ENCODE data around the gene ZBTB20.

The ZBTB20 gene

DNA sequence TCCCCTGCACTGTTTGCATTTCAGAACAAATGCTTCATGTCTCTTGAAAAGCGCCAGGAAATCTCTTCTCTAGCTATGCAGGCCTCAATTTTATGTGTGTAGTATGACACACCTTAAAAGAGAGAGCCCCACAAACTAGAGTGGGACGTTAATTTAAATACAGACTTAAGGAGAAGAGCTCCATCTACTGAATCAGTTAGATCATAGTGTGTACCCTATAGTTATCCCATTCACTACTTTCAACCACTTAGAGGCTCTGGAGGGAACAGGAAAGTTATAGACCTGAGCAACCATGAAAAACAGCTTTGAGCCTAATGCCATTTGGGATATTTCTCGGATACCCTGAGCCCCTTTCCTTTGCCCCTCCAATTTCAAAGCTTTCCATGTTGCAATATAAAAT lies 699.5 kb downstream of the ZBTB20 start:
- no peak overlapping the region for H3K4me3 ChIP-seq (ENCODE audit: insufficient read depth, low read length, poor library complexity, severe bottlenecking)
- no peaks in the 10 kb centered on the region for H3K79me2 ChIP-seq (ENCODE audit: insufficient read depth, low read length)
- TF ChIP-seq EZH2phosphoT487 (conservative IDR thresholded peaks at IDR 0.05; ENCODE audit: low read length), result no peak
- TF ChIP-seq, protein P1, sequence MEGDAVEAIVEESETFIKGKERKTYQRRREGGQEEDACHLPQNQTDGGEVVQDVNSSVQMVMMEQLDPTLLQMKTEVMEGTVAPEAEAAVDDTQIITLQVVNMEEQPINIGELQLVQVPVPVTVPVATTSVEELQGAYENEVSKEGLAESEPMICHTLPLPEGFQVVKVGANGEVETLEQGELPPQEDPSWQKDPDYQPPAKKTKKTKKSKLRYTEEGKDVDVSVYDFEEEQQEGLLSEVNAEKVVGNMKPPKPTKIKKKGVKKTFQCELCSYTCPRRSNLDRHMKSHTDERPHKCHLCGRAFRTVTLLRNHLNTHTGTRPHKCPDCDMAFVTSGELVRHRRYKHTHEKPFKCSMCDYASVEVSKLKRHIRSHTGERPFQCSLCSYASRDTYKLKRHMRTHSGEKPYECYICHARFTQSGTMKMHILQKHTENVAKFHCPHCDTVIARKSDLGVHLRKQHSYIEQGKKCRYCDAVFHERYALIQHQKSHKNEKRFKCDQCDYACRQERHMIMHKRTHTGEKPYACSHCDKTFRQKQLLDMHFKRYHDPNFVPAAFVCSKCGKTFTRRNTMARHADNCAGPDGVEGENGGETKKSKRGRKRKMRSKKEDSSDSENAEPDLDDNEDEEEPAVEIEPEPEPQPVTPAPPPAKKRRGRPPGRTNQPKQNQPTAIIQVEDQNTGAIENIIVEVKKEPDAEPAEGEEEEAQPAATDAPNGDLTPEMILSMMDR (IDR thresholded peaks at IDR 0.05; ENCODE audit: insufficient read depth, low read length, poor library complexity, severe bottlenecking), result peak; percentile 21

DNA sequence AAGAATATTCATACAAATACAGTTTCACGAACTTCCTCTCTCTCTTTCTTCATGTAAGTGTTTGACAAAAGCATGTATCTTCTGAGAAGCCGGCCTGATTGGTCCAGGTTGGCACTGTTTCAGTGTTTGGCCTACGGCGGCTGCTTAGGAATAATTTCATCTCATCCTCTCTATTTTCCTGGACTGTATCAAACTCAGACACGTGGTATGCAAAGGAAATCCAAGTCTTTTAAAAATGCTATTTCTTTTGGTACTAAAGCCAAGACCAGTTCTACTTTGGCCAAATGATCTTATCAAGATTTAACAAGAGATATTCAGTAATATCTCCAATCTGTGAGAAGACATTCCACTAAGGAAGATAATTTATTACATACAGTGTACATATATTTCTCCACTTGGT lies 700.5 kb downstream of the ZBTB20 start:
- H2AFZ ChIP-seq (ENCODE audit: low read depth, low read length, severe bottlenecking), result no peak overlapping the region
- H4K20me1 ChIP-seq (ENCODE audit: low read depth, low read length), result no peaks in the 10 kb centered on the region
- H3K27me3 ChIP-seq (ENCODE audit: low read length), result no peaks in the 10 kb centered on the region
- H3K4me2 ChIP-seq (ENCODE audit: low read depth, low read length, poor library complexity, severe bottlenecking), result no peak overlapping the region
- H3K9me3 ChIP-seq (ENCODE audit: insufficient read depth, low read length), result no peaks in the 10 kb centered on the region
- H3K9me2 ChIP-seq (replicated peaks; ENCODE audit: insufficient read depth, low read length), result no peaks in the 10 kb centered on the region
- peaks cover 21% of the 10 kb centered on the region for H3F3A ChIP-seq (ENCODE audit: insufficient read depth)
- H3K9ac ChIP-seq (ENCODE audit: low read length), result no peak overlapping the region
- no peak overlapping the region for H3K27ac ChIP-seq (ENCODE audit: low read depth, low read length)
- TF ChIP-seq, protein P1 (IDR thresholded peaks at IDR 0.05; ENCODE audit: insufficient read depth, low read length, poor library complexity, severe bottlenecking), result no peak
- no peak for TF ChIP-seq EZH2phosphoT487 (conservative IDR thresholded peaks at IDR 0.05; ENCODE audit: low read length)
- no peaks in the 10 kb centered on the region for H3K36me3 ChIP-seq (ENCODE audit: low read length)
- no peaks in the 10 kb centered on the region for H3K79me2 ChIP-seq (ENCODE audit: insufficient read depth, low read length)
- H3K4me3 ChIP-seq (ENCODE audit: insufficient read depth, low read length, poor library complexity, severe bottlenecking), result no peak overlapping the region

More for the DNA sequence above, 699.5 kb downstream of the ZBTB20 start:
- Histone ChIP-seq H3K36me3 (ENCODE audit: low read length) (no peaks in the 10 kb centered on the region), H3K27me3 (ENCODE audit: low read length) (no peaks in the 10 kb centered on the region), H4K20me1 (ENCODE audit: low read depth, low read length) (no peaks in the 10 kb centered on the region), H3K27ac (ENCODE audit: low read depth, low read length) (no peak overlapping the region), H3K9ac (ENCODE audit: low read length) (no peak overlapping the region), H3K9me3 (ENCODE audit: insufficient read depth, low read length) (no peaks in the 10 kb centered on the region), H3K4me2 (ENCODE audit: low read depth, low read length, poor library complexity, severe bottlenecking) (peak overlapping the region; percentile 14), H2AFZ (ENCODE audit: low read depth, low read length, severe bottlenecking) (no peak overlapping the region), H3K9me2 (replicated peaks; ENCODE audit: insufficient read depth, low read length) (no peaks in the 10 kb centered on the region), H3F3A (ENCODE audit: insufficient read depth) (peaks cover 31% of the 10 kb centered on the region)

DNA sequence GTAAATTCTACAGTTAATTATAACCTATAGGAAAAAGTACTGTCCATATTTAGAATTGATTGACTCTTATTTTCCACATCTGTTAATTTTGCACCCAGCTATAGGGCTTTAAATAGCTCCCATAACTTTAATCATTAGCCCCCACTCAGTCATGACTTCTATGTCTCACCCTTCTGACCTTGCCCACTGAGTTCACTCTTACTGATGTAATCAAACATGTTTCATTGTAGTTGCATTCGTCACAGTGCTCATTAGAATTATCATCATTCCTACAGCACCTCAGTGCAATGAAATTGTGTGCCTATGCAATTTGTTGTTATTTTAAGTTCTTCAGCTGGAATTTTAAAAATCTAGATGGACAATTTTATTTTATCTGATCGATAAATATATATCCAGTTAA lies 701.9 kb downstream of the ZBTB20 start:
- Histone ChIP-seq H3K27ac (ENCODE audit: low read depth, low read length) (no peak overlapping the region), H2AFZ (ENCODE audit: low read depth, low read length, severe bottlenecking) (no peak overlapping the region), H3K9me2 (replicated peaks; ENCODE audit: insufficient read depth, low read length) (no peaks in the 10 kb centered on the region), H3K79me2 (ENCODE audit: insufficient read depth, low read length) (no peaks in the 10 kb centered on the region), H3K9me3 (ENCODE audit: insufficient read depth, low read length) (no peaks in the 10 kb centered on the region), H3K4me3 (ENCODE audit: insufficient read depth, low read length, poor library complexity, severe bottlenecking) (no peak overlapping the region), H3F3A (ENCODE audit: insufficient read depth) (peaks cover 8% of the 10 kb centered on the region; the same call in 1 of the 2 replicates), H4K20me1 (ENCODE audit: low read depth, low read length) (no peaks in the 10 kb centered on the region), H3K4me2 (ENCODE audit: low read depth, low read length, poor library complexity, severe bottlenecking) (no peak overlapping the region), H3K27me3 (ENCODE audit: low read length) (no peaks in the 10 kb centered on the region), H3K36me3 (ENCODE audit: low read length) (no peaks in the 10 kb centered on the region), H3K9ac (ENCODE audit: low read length) (no peak overlapping the region)
- TF ChIP-seq EZH2phosphoT487 (conservative IDR thresholded peaks at IDR 0.05; ENCODE audit: low read length), result no peak
- TF ChIP-seq, protein P1 (IDR thresholded peaks at IDR 0.05; ENCODE audit: insufficient read depth, low read length, poor library complexity, severe bottlenecking), result no peak

Measured in SU-DHL-6 (cell line).